GM21423 (cell line): ENCODE measurements around the gene PPP2R2D.
"Not testable (repeated sequence)": the region's sequence is repeated elsewhere in the genome, so short reads cannot be mapped to it uniquely, and the experiment has no call there.

ENCODE experiments used
- ATAC-seq: cut with Tn5 transposase; IDR thresholded peaks from one replicate; pipeline ENCODE4 v1.9.1; 2021; ENCODE audit warnings: mild to moderate bottlenecking, moderate library complexity; ENCODE audit not compliant: unreplicated experiment

The PPP2R2D gene

GRCh38 chr10:131973160-131973951, 72.5 kb downstream of the PPP2R2D start:
- ATAC-seq: no peak

GRCh38 chr10:131974034-131974817, 73.4 kb downstream of the PPP2R2D start:
- ATAC-seq: no peak

- ATAC-seq: no peak
These were observed 74.2 kb downstream of the PPP2R2D start for GRCh38 chr10:131975003-131975402.

- ATAC-seq: no peak
These were observed 75.0 kb downstream of the PPP2R2D start for GRCh38 chr10:131975796-131976195.

GRCh38 chr10:131977323-131978096, 76.7 kb downstream of the PPP2R2D start:
- no peak for ATAC-seq

GRCh38 chr10:131978366-131978765, 77.6 kb downstream of the PPP2R2D start:
- ATAC-seq: no peak

GRCh38 chr10:131978851-131979250, 78.0 kb downstream of the PPP2R2D start:
- no peak for ATAC-seq

GRCh38 chr10:131979336-131979735, 78.5 kb downstream of the PPP2R2D start:
- no peak for ATAC-seq

- ATAC-seq: no peak
These were observed 79.0 kb downstream of the PPP2R2D start for GRCh38 chr10:131979821-131980270.

- no peak for ATAC-seq
These were observed 79.5 kb downstream of the PPP2R2D start for GRCh38 chr10:131980321-131980720.

- ATAC-seq: no peak
These were observed 80.1 kb downstream of the PPP2R2D start for GRCh38 chr10:131980761-131981428.

- ATAC-seq: peak; percentile 82
These were observed 80.8 kb downstream of the PPP2R2D start, which contains the start of gene BNIP3 for GRCh38 chr10:131981429-131982184. Gene BNIP3, minus strand, starts transcription at chr10:131981923. Its CDS starts 117 bp downstream, at chr10:131981806.

- ATAC-seq: peak; percentile 31
These were observed 81.5 kb downstream of the PPP2R2D start for GRCh38 chr10:131982185-131982756.

GRCh38 chr10:131982796-131983195, 82.0 kb downstream of the PPP2R2D start:
- ATAC-seq: no peak

- no peak for ATAC-seq
These were observed 83.0 kb downstream of the PPP2R2D start for GRCh38 chr10:131983780-131984179.

- not testable (repeated sequence) for ATAC-seq
These were observed 86.0 kb downstream of the PPP2R2D start for GRCh38 chr10:131986851-131987250.

GRCh38 chr10:131987301-131987700, 86.5 kb downstream of the PPP2R2D start:
- ATAC-seq: not testable (repeated sequence)

GRCh38 chr10:131987786-131988185, 87.0 kb downstream of the PPP2R2D start:
- not testable (repeated sequence) for ATAC-seq

GRCh38 chr10:131991726-131992125, 90.9 kb downstream of the PPP2R2D start:
- no peak for ATAC-seq
